GDM1 (cell line): ENCODE measurements around the gene FCRL4.

ENCODE experiments used
- DNase-seq: peaks from one replicate; lab custom pipeline; 2025; lab: John Stamatoyannopoulos, UW

Gene FCRL4

GRCh38 chr1:157597959-157598667, at the start of gene FCRL4:
TSS of gene FCRL4 (minus strand) at chr1:157598085. CDS start at chr1:157597944, 141 bp downstream.
- DNase-seq, result no peak

GRCh38 chr1:157646144-157646543, 48.3 kb upstream of the FCRL4 start:
- DNase-seq, result no peak

- DNase-seq, result no peak
Measured at GRCh38 chr1:157641177-157641576, 43.3 kb upstream of the FCRL4 start.

GRCh38 chr1:157639800-157640199, 41.9 kb upstream of the FCRL4 start:
- DNase-seq, result no peak

GRCh38 chr1:157628773-157629172, 30.9 kb upstream of the FCRL4 start:
- DNase-seq, result no peak

GRCh38 chr1:157626099-157626498, 28.2 kb upstream of the FCRL4 start:
- DNase-seq, result peak; percentile 4

GRCh38 chr1:157624471-157624870, 26.6 kb upstream of the FCRL4 start:
- no peak for DNase-seq

- DNase-seq, result no peak
Measured at GRCh38 chr1:157622471-157622870, 24.6 kb upstream of the FCRL4 start.

- DNase-seq, result no peak
Measured at GRCh38 chr1:157618190-157618589, 20.3 kb upstream of the FCRL4 start.

- DNase-seq, result no peak
Measured at GRCh38 chr1:157600236-157600635, 2.4 kb upstream of the FCRL4 start.

GRCh38 chr1:157596384-157596783, 1.5 kb downstream of the FCRL4 start:
- no peak for DNase-seq

- DNase-seq, result no peak
Measured at GRCh38 chr1:157595356-157595755, 2.5 kb downstream of the FCRL4 start.

- DNase-seq, result no peak
Measured at GRCh38 chr1:157585984-157586383, 11.9 kb downstream of the FCRL4 start.

GRCh38 chr1:157584503-157584902, 13.4 kb downstream of the FCRL4 start:
- no peak for DNase-seq

- DNase-seq, result no peak
Measured at GRCh38 chr1:157580828-157581210, 17.1 kb downstream of the FCRL4 start.

- DNase-seq, result peak; percentile 17
Measured at GRCh38 chr1:157580179-157580827, 17.6 kb downstream of the FCRL4 start.

GRCh38 chr1:157577420-157577819, 20.5 kb downstream of the FCRL4 start:
- no peak for DNase-seq

- DNase-seq, result no peak
Measured at GRCh38 chr1:157575744-157576143, 22.1 kb downstream of the FCRL4 start.

- DNase-seq, result no peak
Measured at GRCh38 chr1:157574836-157575235, 23.0 kb downstream of the FCRL4 start.

GRCh38 chr1:157566484-157567300, 31.2 kb downstream of the FCRL4 start:
- DNase-seq, result peak; percentile 31

- DNase-seq, result no peak
Measured at GRCh38 chr1:157562515-157562914, 35.4 kb downstream of the FCRL4 start.

- no peak for DNase-seq
Measured at GRCh38 chr1:157558119-157558518, 39.8 kb downstream of the FCRL4 start.
